LNCAP (cell line): ENCODE results near the gene SLC39A13.

Experiments
- CTCF ChIP-seq: fragments of 450-650 bp; IDR thresholded peaks from 2 replicates; pipeline ENCODE4 v1.5.1; 2017; ENCODE audit warnings: mild to moderate bottlenecking

SLC39A13 gene

DNA sequence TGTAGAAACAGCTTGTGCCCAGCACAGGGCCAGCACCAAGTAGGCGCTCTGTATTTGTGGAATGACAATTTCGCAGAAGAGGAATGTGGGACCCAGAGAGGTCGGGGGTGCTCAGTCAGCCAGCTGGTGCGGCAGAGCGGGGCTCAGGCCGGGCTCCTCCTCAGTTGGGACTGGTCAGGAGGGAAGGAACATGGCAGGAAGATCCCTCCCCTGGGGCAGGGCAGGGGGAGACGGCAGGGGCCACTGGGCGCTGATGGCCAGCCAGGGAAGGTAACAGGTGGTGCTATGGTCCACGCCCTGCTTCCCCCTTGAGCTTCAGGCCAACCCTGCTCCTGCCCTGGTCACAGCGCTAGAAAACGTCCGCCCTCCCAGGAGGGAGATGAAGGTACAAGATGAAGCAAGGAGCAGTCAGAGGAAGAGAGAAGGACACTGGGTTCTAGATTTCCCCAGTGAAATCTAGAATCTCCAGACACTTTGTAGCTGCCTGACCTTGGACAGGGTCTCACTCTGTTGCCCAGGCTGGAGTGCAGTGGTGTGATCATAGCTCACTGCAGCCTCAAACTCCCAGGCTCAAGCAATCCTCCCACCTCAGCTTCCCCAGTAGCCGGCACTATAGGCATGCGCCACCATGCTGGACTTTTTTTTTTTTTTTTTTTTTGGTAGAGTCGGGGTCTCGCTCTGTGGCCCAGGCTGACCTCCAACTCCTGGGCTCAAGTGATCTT, 16.5 kb upstream of the SLC39A13 start:
- TF ChIP-seq CTCF: no peak

DNA sequence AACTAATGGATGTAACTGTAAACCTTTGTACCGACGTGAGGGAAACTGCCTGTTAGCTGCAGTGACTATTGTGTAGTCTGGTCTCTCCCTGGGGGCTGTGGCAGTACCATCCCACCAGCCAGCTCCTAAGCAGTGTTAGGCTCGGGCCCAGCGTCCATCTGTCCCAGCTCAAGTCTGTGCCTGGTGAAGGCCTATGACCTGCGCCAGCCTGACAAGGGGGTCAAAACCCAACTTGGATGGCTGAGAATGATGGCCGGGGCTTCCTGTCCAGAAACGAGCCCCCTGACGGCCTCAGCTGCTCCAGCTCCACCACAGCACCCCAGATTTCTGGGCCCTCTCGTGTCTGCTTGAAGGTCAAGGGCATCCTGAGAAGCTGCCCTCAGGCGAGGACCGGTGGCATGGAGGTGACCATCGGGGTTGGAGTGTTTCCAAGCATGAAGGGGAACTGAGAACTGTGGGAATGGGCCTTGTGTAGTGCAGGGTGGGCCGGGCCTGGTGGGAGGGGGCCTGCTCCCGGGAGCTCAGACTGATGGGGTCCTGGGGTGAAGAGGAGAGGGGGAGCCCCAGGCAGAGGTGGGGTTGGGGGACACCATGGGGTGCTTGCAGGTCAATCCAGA, 15.7 kb upstream of the SLC39A13 start:
- TF ChIP-seq CTCF: no peak

- no peak for TF ChIP-seq CTCF
Measured at GRCh38 chr11:47393163-47394049, 15.0 kb upstream of the SLC39A13 start.

- no peak for TF ChIP-seq CTCF
Measured at GRCh38 chr11:47394050-47394321, 14.4 kb upstream of the SLC39A13 start.

DNA sequence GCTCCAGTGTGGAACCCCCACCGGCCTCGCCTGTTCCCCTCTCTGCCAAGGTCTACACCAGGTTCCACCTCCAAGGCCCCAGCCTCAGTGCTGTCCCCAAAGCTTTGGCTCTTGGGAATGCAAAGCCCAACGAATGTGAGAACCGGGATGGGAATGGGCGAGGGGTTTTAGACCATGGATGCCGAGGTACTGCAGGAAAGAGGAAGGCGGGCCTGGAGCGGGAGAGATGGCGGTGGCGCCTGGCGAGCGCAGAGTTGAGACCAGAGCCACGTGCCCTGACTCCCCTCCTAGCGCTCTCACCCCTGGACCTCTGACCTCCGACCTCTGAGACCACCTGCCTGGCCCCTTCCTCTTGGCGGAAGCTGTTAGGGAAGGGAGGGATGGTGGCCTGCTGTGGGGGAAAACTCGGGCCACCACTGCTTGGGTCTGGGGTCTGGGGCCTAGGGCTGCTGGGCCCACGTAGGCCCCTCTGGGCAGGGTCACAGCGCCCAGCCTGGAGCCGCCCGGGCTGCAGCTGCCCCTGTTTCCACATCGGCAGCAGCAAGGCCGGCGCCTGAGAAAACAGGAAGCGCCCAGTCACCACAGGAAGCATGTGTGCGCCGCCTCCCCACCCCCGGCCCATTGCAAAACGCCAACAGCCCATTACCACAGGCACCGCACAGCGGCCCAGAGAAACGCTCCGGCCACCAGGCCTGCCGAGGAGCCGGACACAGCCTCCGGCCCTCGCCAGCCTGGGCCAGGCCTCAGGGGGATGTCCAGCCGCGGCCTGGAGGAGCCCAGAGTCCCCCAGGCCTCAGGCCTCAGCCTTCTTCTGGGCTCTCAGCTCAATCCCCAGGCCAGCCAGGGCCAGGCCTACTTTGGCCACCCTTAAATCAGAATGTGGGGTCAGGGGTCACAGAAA, 13.8 kb upstream of the SLC39A13 start:
- no peak for TF ChIP-seq CTCF

GRCh38 chr11:47395223-47396048, 13.0 kb upstream of the SLC39A13 start:
- TF ChIP-seq CTCF: no peak

DNA sequence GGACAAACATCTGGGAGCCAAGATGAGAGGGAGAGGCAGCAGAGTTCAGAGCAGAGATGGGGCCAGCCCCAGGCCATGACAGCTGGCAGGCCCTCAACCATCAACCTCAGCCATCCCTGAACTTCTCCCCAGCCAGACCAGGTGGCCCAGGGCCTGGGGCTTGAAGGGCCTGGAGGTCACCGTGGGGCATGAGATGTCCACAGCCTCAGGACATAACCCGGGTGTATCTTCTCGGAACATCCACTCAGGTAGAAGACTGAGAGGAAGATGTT, 12.4 kb upstream of the SLC39A13 start:
- TF ChIP-seq CTCF: no peak
